Measurements from ENCODE around the gene ARID1B. TPM values are rescaled to one million over a fixed set of nuclear protein-coding genes. Genes with fewer than 3 reads are reported as not detected.

ARID1B gene
- total and polyA plus RNA-seq, 7 experiments from 2014 or later, result 17.5 to 164 (median 139) TPM

GRCh38 chr6:156780962-156781853 is 4.0 kb downstream of the ARID1B start:
- Mint-ChIP-seq H3K4me3 (peak overlapping the region; percentile 84 to 93 (median 88)), H3K27me3 (peaks cover 0 to 2% (median 0%) of the 10 kb centered on the region in 5 donors), H3K9me3 (peaks cover 0 to 4% (median 0%) of the 10 kb centered on the region in 11 donors), H3K27ac (peak overlapping the region; percentile 82 to 94 (median 89)), H3K4me1 (peaks cover 27 to 59% (median 51%) of the 10 kb centered on the region in 7 donors), H3K36me3 (peaks cover 0 to 9% (median 4%) of the 10 kb centered on the region in 5 donors)
- peak overlapping the region; percentile 79 for H3K27ac ChIP-seq (ENCODE audit: low read depth, low read length)
- ChIA-PET CTCF (interaction anchor here (1.2 kb wide), 1 partner anchor 7 kb away, joined by 3 read pairs; no protein-coding TSS in a partner anchor), POLR2A (interaction anchor here (0.5 to 5.7 kb wide), 15 partner anchors 8 to 386 kb away, joined by 3 to 122 read pairs (median 4); no protein-coding TSS in a partner anchor)
- H3K4me1 ChIP-seq (ENCODE audit: control insufficient read depth in 2 of 2, insufficient read depth in 2 of 2, low read length in 2 of 2), result peaks cover 12 to 16% of the 10 kb centered on the region in 2 donors
- no peaks in the 10 kb centered on the region for H3K36me3 ChIP-seq (ENCODE audit: control insufficient read depth in 2 of 3, insufficient read depth in 3 of 3, low read length in 3 of 3)
- ATAC-seq (no peak), DNase-seq (no peak)
- intact Hi-C loops (cut with micrococcal nuclease), result loop anchor here (1.0 to 5.0 kb wide), 7 partner anchors 10 to 441 kb away; no protein-coding TSS in a partner anchor
- no peaks in the 10 kb centered on the region for H3K9me3 ChIP-seq (ENCODE audit: control insufficient read depth in 2 of 3, low read length in 3 of 3)
- peak overlapping the region; percentile 58 for H3K4me3 ChIP-seq (ENCODE audit: low read length)
- no peaks in the 10 kb centered on the region for H3K27me3 ChIP-seq (ENCODE audit: control insufficient read depth in 2 of 2, insufficient read depth in 2 of 2, low read length in 2 of 2)

DNA sequence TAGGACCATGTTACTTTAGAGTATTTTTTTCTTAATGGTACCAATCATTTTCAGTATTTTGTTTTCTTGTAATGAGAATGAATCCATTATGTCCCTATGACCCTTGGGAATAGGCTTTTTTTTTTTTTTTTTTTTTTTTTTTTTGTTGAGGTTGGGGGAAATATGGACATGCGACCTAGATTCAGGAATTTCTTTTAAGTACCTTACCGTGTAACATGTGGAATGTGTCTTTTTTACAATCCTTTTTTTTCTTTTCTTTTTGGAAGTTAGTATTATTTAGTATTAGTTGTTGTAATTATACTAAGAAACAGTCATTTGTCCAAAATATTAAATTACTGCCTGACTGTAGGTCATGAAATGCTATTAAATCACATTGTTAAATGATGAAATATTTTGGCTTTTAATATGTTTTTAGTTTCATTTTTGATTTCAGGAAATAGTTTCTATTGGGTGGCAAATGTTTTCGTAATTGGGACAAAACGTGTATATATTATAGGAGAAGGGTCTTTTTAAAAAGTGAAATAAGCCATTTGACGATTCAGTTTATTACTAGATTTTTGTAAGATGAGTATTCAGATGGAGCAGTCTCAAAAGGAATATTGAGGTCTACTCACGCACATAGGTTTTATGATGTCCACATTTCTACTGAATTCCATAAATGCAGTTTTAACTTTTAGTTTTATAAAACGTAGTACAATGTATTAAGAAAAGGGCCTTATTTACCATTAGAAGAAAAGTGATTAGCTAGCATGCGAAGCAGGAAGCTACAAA is 4.9 kb downstream of the ARID1B start:
- intact Hi-C loops (cut with micrococcal nuclease), result loop anchor here (1.0 to 5.0 kb wide), 5 partner anchors 75 to 440 kb away; no protein-coding TSS in a partner anchor
- H3K36me3 ChIP-seq (ENCODE audit: control insufficient read depth in 2 of 3, insufficient read depth in 3 of 3, low read length in 3 of 3), result no peaks in the 10 kb centered on the region
- DNase-seq (no peak), ATAC-seq (no peak)
- no peaks in the 10 kb centered on the region for H3K9me3 ChIP-seq (ENCODE audit: control insufficient read depth in 2 of 3, low read length in 3 of 3)
- H3K9me3 Mint-ChIP-seq, result peaks cover 0 to 4% (median 0%) of the 10 kb centered on the region in 11 donors
- H3K36me3 Mint-ChIP-seq, result peaks cover 0 to 17% (median 4%) of the 10 kb centered on the region in 5 donors
- ChIA-PET CTCF (interaction anchor here (0.8 kb wide), 2 partner anchors 62 to 137 kb away, joined by 3 read pairs; no protein-coding TSS in a partner anchor), POLR2A (interaction anchor here (1.4 kb wide), 1 partner anchor 240 kb away, joined by 5 read pairs; no protein-coding TSS in a partner anchor)
- H3K4me3 ChIP-seq (ENCODE audit: low read length), result peak overlapping the region; percentile 58
- peaks cover 32 to 60% (median 52%) of the 10 kb centered on the region in 7 donors for H3K4me1 Mint-ChIP-seq
- peak overlapping the region; percentile 82 to 94 (median 90) for H3K27ac Mint-ChIP-seq
- no peaks in the 10 kb centered on the region for H3K27me3 ChIP-seq (ENCODE audit: control insufficient read depth in 2 of 2, insufficient read depth in 2 of 2, low read length in 2 of 2)
- peaks cover 18 to 22% of the 10 kb centered on the region in 2 donors for H3K4me1 ChIP-seq (ENCODE audit: control insufficient read depth in 2 of 2, insufficient read depth in 2 of 2, low read length in 2 of 2)
- peaks cover 0 to 2% (median 0%) of the 10 kb centered on the region in 5 donors for H3K27me3 Mint-ChIP-seq
- peak overlapping the region; percentile 84 to 93 (median 88) for H3K4me3 Mint-ChIP-seq
- H3K27ac ChIP-seq (ENCODE audit: low read depth, low read length), result peak overlapping the region; percentile 79

DNA sequence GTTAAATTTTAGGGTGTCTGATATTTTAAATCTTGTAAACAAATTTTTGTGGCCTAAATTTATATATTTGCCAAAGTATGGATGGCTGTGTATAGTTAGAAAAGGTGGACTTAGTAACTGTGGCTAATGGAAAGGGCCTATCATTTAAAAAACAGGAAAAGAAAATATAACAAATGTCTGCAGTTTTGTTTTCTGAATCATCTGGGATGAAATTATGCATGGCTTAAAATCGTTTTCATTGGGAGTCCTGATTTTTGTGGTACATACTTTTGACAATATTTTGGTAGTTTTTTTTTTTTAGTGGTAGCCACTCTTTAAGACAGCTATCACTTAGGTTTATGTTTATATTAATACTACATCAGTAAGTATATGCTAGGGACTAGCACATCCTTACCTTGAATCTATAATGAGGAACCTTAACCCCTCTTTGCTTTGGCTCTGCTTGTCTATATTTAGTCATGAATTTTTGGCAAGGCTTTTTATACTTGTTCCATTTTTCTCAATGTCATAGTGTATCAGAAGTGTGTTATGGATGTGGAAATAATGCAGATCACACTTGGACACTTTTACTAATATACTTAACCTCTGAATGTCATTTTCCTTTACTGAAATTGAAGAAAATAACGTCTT is 5.6 kb downstream of the ARID1B start:
- peak overlapping the region; percentile 84 to 93 (median 88) for H3K4me3 Mint-ChIP-seq
- intact Hi-C loops (cut with micrococcal nuclease), result loop anchor here (1.0 to 5.0 kb wide), 5 partner anchors 74 to 439 kb away; no protein-coding TSS in a partner anchor
- Histone ChIP-seq H3K27ac (ENCODE audit: low read depth, low read length) (peak overlapping the region; percentile 79), H3K4me1 (ENCODE audit: control insufficient read depth in 2 of 2, insufficient read depth in 2 of 2, low read length in 2 of 2) (peaks cover 25 to 26% of the 10 kb centered on the region in 2 donors), H3K4me3 (ENCODE audit: low read length) (peak overlapping the region; percentile 58), H3K36me3 (ENCODE audit: control insufficient read depth in 2 of 3, insufficient read depth in 3 of 3, low read length in 3 of 3) (no peaks in the 10 kb centered on the region), H3K9me3 (ENCODE audit: control insufficient read depth in 2 of 3, low read length in 3 of 3) (no peaks in the 10 kb centered on the region), H3K27me3 (ENCODE audit: control insufficient read depth in 2 of 2, insufficient read depth in 2 of 2, low read length in 2 of 2) (no peaks in the 10 kb centered on the region)
- peaks cover 0 to 3% (median 0%) of the 10 kb centered on the region in 11 donors for H3K9me3 Mint-ChIP-seq
- ChIA-PET POLR2A (interaction anchor here (1.4 kb wide), 1 partner anchor 239 kb away, joined by 5 read pairs; no protein-coding TSS in a partner anchor), CTCF (interaction anchor here (0.6 to 0.8 kb wide), 4 partner anchors 62 to 136 kb away, joined by 3 read pairs; no protein-coding TSS in a partner anchor)
- H3K27me3 Mint-ChIP-seq, result no peaks in the 10 kb centered on the region
- DNase-seq (no peak), ATAC-seq (no peak)
- H3K27ac Mint-ChIP-seq, result peak overlapping the region; percentile 82 to 94 (median 90)
- H3K4me1 Mint-ChIP-seq, result peaks cover 38 to 68% (median 60%) of the 10 kb centered on the region in 7 donors
- peaks cover 0 to 17% (median 4%) of the 10 kb centered on the region in 5 donors for H3K36me3 Mint-ChIP-seq

DNA sequence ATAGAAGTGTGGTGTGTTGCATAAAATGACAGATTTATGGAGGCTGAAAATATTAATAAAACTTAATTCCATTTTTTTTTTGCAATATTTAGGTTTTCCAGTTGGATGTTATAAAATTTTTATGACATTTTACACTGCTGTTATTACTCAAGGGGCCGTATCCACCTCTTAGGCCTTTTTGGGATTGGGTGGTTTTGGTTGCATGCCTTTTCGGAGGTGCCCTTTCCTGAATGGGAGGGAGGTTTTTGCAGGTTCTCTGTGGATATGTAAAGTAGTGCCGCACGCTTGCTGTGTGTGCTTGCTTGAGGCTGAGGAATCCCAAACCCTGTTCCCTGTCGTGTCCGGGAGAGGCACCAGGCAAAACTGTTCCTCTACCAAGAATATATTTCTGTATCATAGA is 6.8 kb downstream of the ARID1B start:
- ATAC-seq, result no peak
- Histone ChIP-seq H3K4me3 (ENCODE audit: low read length) (no peak overlapping the region), H3K4me1 (ENCODE audit: control insufficient read depth in 2 of 2, insufficient read depth in 2 of 2, low read length in 2 of 2) (peaks cover 31 to 36% of the 10 kb centered on the region in 2 donors), H3K36me3 (ENCODE audit: control insufficient read depth in 2 of 3, insufficient read depth in 3 of 3, low read length in 3 of 3) (no peaks in the 10 kb centered on the region), H3K27me3 (ENCODE audit: control insufficient read depth in 2 of 2, insufficient read depth in 2 of 2, low read length in 2 of 2) (no peaks in the 10 kb centered on the region), H3K27ac (ENCODE audit: low read depth, low read length) (no peak overlapping the region), H3K9me3 (ENCODE audit: control insufficient read depth in 2 of 3, low read length in 3 of 3) (no peaks in the 10 kb centered on the region)
- Mint-ChIP-seq H3K4me1 (peaks cover 48 to 79% (median 71%) of the 10 kb centered on the region in 7 donors), H3K4me3 (peak overlapping the region; percentile 31 to 93 (median 78)), H3K36me3 (peaks cover 0 to 17% (median 4%) of the 10 kb centered on the region in 5 donors), H3K9me3 (no peaks in the 10 kb centered on the region), H3K27ac (peak overlapping the region in 4 of 9 donors; percentile 17 to 94 (median 46)), H3K27me3 (no peaks in the 10 kb centered on the region)
- DNase-seq, result no peak
- intact Hi-C loops (cut with micrococcal nuclease), result loop anchor here (5.0 kb wide), 4 partner anchors 73 to 438 kb away; no protein-coding TSS in a partner anchor
- CTCF ChIA-PET, result no interaction called here
- POLR2A ChIA-PET, result interaction anchor here (1.0 kb wide), 1 partner anchor 41 kb away, joined by 3 read pairs; no protein-coding TSS in a partner anchor

- Mint-ChIP-seq H3K36me3 (peaks cover 0 to 17% (median 4%) of the 10 kb centered on the region in 5 donors), H3K27ac (peak overlapping the region in 1 of 9 donors; percentile 17), H3K4me1 (peaks cover 65 to 94% (median 92%) of the 10 kb centered on the region in 7 donors), H3K9me3 (no peaks in the 10 kb centered on the region), H3K4me3 (peak overlapping the region in 5 of 10 donors; percentile 25 to 56 (median 35)), H3K27me3 (no peaks in the 10 kb centered on the region)
- no peak overlapping the region for H3K27ac ChIP-seq (ENCODE audit: low read depth, low read length)
- POLR2A ChIA-PET, result interaction anchor here (0.6 to 2.4 kb wide), 2 partner anchors 10 to 41 kb away, joined by 3 to 16 read pairs; partner anchors contain the start of gene ARID1B
- CTCF ChIA-PET, result no interaction called here
- H3K27me3 ChIP-seq (ENCODE audit: control insufficient read depth in 2 of 2, insufficient read depth in 2 of 2, low read length in 2 of 2), result no peaks in the 10 kb centered on the region
- intact Hi-C loops (cut with micrococcal nuclease), result no loop called here
- H3K9me3 ChIP-seq (ENCODE audit: control insufficient read depth in 2 of 3, low read length in 3 of 3), result no peaks in the 10 kb centered on the region
- H3K36me3 ChIP-seq (ENCODE audit: control insufficient read depth in 2 of 3, insufficient read depth in 3 of 3, low read length in 3 of 3), result no peaks in the 10 kb centered on the region
- H3K4me1 ChIP-seq (ENCODE audit: control insufficient read depth in 2 of 2, insufficient read depth in 2 of 2, low read length in 2 of 2), result peaks cover 37 to 52% of the 10 kb centered on the region in 2 donors
- ATAC-seq (no peak), DNase-seq (no peak)
- H3K4me3 ChIP-seq (ENCODE audit: low read length), result no peak overlapping the region
These were observed 9.5 kb downstream of the ARID1B start for GRCh38 chr6:156786652-156787051.

Data from naive thymus-derived CD4-positive, alpha-beta T cell (primary cell).